Motor neuron (in vitro differentiated cells): ENCODE data around the gene RPRD1A. TPM values are rescaled to one million over a fixed set of nuclear protein-coding genes. Genes with fewer than 3 reads are reported as not detected.
"Not testable (repeated sequence)": the region's sequence is repeated elsewhere in the genome, so short reads cannot be mapped to it uniquely, and the experiment has no call there.

Source experiments
- ATAC-seq, 8 experiments: fragments of 200-7000 bp; cut with Tn5 transposase; replicated peaks in 6 of 8; 2 replicates each; pipeline ENCODE4 v1.8.0; 2021; ENCODE audit warnings: mild to moderate bottlenecking in 8 of 8, moderate library complexity in 8 of 8
- H3K27ac ChIP-seq, 2 donors: fragments of 250-450 bp; sonication (Bioruptor Pico); 2 replicates each; pipeline ENCODE4 v1.9.0; 2021; ENCODE audit warnings: antibody characterized with exemption in 2 of 2, mild to moderate bottlenecking in 2 of 2, moderate library complexity in 1 of 2
- H3K4me1 ChIP-seq, 2 donors: fragments of 250-450 bp; sonication (Bioruptor Pico); replicated peaks in 1 of 2; 2 replicates each; pipeline ENCODE4 v1.6.1; 2021; ENCODE audit warnings: antibody characterized with exemption in 2 of 2, mild to moderate bottlenecking in 2 of 2, moderate library complexity in 1 of 2
- H3K4me3 ChIP-seq, 5 donors: fragments of 250-450 bp; sonication (Bioruptor Pico); 2 replicates each; pipeline ENCODE4 v1.9.0; 2021; ENCODE audit warnings: antibody characterized with exemption in 5 of 5, mild to moderate bottlenecking in 5 of 5, moderate library complexity in 4 of 5
- WGBS, 10 experiments: fragments of 450-650 bp; shearing (Covaris generic); methylation state at CpG; one replicate each; pipeline ENCODE4 v1.0.0; 2022; 5-methylcytosine and 5-hydroxymethylcytosine counted together
- in situ Hi-C, 9 experiments: fragments of 400-800 bp; cut with MboI; loops; one replicate each; pipeline ENCODE4 v1.15.0; 2021; ENCODE audit warnings: low sequenced_read_pairs in 9 of 9, low pct_unique_long_range_greater_than_20kb in 2 of 9; ENCODE audit not compliant: unreplicated experiment in 9 of 9
- total RNA-seq, 8 experiments: library from RNA; unstranded; fragments of 300-600 nt; gene quantifications; 2 replicates each; pipeline versions ENCODE4 v1.2.3 to v1.2.4, GENCODE V29; 2022

The RPRD1A gene, protein sequence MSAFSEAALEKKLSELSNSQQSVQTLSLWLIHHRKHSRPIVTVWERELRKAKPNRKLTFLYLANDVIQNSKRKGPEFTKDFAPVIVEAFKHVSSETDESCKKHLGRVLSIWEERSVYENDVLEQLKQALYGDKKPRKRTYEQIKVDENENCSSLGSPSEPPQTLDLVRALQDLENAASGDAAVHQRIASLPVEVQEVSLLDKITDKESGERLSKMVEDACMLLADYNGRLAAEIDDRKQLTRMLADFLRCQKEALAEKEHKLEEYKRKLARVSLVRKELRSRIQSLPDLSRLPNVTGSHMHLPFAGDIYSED
- total RNA-seq: 10 to 100 TPM; 39.8 to 79.4 (median 66.1) TPM

DNA sequence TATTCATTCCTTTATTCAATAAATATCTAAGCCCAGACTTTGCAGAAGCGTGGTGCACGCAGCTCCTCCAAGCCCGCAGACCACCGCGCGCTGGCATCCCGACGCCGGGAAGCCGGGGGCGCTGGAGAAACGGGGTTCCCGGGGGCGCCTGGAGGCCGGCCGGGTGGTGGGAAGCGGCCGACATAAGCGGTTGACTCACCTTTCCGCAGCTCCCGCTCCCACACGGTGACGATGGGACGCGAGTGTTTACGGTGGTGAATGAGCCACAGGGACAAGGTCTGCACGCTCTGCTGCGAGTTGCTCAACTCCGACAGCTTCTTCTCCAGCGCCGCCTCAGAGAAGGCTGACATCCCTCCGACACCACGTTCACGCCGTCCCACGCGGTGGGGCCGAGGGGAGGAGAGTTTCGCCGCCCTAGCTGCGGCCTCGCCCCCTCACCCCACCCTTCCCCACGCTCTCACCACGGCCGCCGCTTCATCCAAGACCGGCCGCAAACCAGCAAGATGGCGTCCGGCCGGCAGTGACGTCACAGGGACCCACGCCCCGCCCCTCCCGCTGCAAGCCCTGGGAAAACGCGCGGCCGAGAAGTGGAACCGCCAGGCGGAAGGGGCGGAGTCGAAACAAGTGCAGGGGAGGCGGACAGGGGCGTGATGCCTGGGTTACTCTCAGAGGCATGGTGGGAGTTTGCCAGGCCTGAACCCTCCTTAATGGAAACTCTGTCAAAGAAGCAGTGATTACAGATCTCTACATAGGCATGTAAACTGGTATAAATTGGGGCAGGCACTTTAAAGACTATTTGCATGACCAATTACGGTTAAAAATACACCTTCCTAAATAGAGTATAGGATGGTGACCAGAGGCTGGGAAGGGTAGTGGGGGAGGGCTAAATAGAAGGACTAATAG lies at the start of gene RPRD1A:
Gene RPRD1A, minus strand, starts transcription at position 505 of the 903 bp plus-strand sequence. Its CDS starts 155 bp downstream, at position 350.
- H3K27ac ChIP-seq: peak within 1 kb of the TSS; percentile 86 to 89
- in situ Hi-C loops: no loop called here
- 0 to 40% (median 2%) methylated on average over 1 to 21 of the region's 66 CpGs; no CpG with 5 or more reads in 3 of the 10 experiments for WGBS, 10 experiments
- H3K4me3 ChIP-seq: peak within 1 kb of the TSS; percentile 64 to 91 (median 70)
- peaks cover 2 to 12% of the 10 kb centered on the region in 2 donors for H3K4me1 ChIP-seq
- peak; percentile 89 to 97 (median 96) for ATAC-seq

DNA sequence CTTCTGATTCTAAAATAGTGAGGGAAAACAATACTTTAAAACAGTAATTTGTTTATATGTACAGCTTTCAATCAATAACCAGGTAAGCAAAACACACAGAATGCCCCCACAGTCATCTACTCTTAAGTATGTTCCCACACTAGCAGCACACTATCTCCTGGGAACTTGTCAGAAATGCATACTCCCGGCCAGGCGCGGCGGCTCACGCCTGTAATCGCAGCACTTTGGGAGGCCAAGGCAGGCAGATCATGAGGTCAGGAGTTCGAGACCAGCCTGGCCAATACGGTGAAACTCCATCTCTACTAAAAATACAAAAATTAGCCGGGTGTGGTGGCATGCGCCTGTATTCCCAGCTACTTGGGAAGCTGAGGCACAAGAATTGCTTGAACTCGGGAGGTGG lies 49.4 kb upstream of the RPRD1A start:
- ATAC-seq, H3K27ac ChIP-seq, H3K4me3 ChIP-seq, in situ Hi-C loops, H3K4me1 ChIP-seq: not testable (repeated sequence)
- WGBS, 10 experiments: 80 to 95% (median 83%) methylated on average over 1 to 11 of the region's 11 CpGs; no CpG with 5 or more reads in 6 of the 10 experiments

DNA sequence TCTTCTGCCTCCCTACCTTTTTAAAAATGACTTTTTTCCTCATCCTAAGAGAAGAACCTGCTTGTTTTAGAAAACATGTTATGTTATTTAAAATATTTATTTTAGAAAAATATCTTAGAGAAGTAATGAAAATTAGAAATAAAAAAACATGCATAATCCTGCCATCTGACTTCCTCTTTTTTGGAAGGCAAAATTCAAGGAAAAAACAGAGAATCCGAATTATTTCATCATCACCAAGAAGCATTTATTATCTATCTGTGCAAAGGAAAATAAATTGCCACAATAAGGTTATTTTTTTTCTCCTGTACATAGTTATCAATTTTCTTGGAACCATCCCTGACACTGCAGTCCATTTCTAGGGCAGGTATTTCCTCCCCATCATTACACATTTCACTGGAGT lies 47.4 kb upstream of the RPRD1A start:
- no peak for ATAC-seq
- no peak overlapping the region for H3K4me3 ChIP-seq
- H3K27ac ChIP-seq: no peak overlapping the region
- in situ Hi-C loops: no loop called here
- H3K4me1 ChIP-seq: no peaks in the 10 kb centered on the region
- 0 to 100% (median 79%) methylated on average over 1 of the region's 1 CpG; no CpG with 5 or more reads in 2 of the 10 experiments for WGBS, 10 experiments

DNA sequence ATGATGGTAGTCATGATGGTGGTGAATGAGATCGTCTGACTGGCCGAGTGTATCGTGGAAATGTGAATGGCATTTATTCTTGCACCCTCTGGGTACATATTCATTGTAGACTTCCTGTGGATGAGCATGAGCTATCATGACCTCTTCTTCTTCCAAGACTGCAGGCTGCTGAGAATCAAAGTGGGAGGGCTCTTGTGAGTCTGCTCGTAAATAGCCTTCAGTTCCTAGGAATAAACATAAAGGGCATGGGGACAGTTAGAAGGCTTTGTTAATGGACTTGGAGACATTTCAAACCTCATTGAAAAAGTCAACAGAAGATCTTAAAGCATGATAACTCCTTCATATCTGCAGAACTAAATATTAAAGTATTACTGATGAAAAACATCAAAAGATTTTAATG lies 46.9 kb upstream of the RPRD1A start:
- 20 to 100% (median 96%) methylated on average over 1 to 4 of the region's 4 CpGs; no CpG with 5 or more reads in 3 of the 10 experiments for WGBS, 10 experiments
- H3K4me3 ChIP-seq: no peak overlapping the region
- no peak for ATAC-seq
- no peaks in the 10 kb centered on the region for H3K4me1 ChIP-seq
- in situ Hi-C loops: no loop called here
- no peak overlapping the region for H3K27ac ChIP-seq

DNA sequence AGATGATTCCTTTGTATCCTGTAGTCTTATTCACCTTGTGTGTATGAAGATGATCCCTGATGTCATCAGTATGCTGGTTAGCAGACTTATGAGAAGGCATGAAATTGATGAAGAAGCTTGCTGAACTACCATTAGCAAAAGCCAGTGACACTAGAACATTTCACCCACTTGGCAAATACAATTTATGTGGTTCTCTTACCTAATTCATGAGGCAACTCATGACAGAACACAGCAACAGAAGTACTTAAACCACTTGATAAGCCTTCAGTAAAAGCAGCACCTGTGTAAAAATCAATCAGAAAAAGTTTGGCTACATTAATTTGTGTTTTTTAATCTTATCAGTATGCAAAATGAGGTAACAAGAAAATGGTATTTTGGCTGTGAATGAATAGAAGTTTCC lies 44.9 kb upstream of the RPRD1A start:
- Histone ChIP-seq H3K27ac (no peak overlapping the region), H3K4me3 (no peak overlapping the region), H3K4me1 (no peaks in the 10 kb centered on the region)
- in situ Hi-C loops: no loop called here
- ATAC-seq: no peak

DNA sequence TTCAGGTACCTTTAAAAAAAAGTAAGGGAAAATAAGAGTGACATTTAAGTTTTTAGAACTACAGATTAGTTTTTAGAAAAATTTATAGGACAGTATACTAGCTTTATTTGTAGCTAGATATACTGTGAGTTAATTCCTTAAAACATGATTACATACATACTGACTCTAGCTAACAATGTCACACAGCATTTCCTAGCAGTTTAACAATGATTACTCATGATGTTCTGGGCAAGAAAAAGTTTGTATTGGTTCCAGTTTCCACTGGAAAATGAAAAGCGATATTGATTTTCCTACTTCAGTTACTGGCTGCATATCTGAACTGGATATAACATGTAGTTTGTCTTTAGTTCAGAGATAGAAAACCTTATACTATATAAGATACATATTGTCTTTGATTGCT lies 42.4 kb upstream of the RPRD1A start:
- Histone ChIP-seq H3K27ac (no peak overlapping the region), H3K4me3 (no peak overlapping the region), H3K4me1 (no peaks in the 10 kb centered on the region)
- ATAC-seq: no peak
- in situ Hi-C loops: no loop called here
- 62 to 100% (median 100%) methylated on average over 1 of the region's 1 CpG; no CpG with 5 or more reads in 2 of the 10 experiments for whole genome bisulfite sequencing, 10 experiments

- in situ Hi-C loops: no loop called here
- no peak for ATAC-seq
These were observed 41.2 kb upstream of the RPRD1A start for GRCh38 chr18:36108601-36109000.

GRCh38 chr18:36108196-36108595 lies 40.8 kb upstream of the RPRD1A start:
- 0 to 100% (median 50%) methylated on average over 1 to 2 of the region's 2 CpGs; no CpG with 5 or more reads in 1 of the 10 experiments for WGBS, 10 experiments
- Histone ChIP-seq H3K4me3 (no peak overlapping the region), H3K27ac (no peak overlapping the region), H3K4me1 (no peaks in the 10 kb centered on the region)
- in situ Hi-C loops: no loop called here
- no peak for ATAC-seq

More at GRCh38 chr18:36108601-36109000, 41.2 kb upstream of the RPRD1A start:
- no peak overlapping the region for H3K4me3 ChIP-seq
- 80 to 100% (median 92%) methylated on average over 1 to 5 of the region's 5 CpGs for WGBS, 10 experiments
- no peak overlapping the region for H3K27ac ChIP-seq
- no peaks in the 10 kb centered on the region for H3K4me1 ChIP-seq

GRCh38 chr18:36107477-36107876 lies 40.1 kb upstream of the RPRD1A start:
- no peak for ATAC-seq
- Histone ChIP-seq H3K4me3 (no peak overlapping the region), H3K4me1 (no peaks in the 10 kb centered on the region), H3K27ac (no peak overlapping the region)
- in situ Hi-C loops: no loop called here

DNA sequence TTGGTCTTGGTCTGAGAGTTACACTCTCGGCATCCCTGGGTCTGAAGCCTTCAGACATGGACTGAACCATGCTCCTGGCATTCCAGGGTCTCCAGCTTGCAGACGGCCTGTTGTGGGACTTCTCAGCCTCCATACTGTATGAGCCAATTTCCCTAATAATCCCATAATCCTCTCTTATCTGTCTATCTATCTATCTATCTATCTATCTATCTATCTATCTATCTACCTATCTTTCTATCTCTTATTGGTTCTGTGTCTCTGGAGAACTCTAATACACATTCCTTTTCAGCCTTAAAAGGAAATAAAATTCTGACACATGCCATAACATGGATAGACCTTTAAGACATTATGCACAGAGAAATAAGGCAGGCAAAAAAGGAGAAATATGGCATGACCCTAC lies 37.4 kb upstream of the RPRD1A start:
- Histone ChIP-seq H3K4me3 (no peak overlapping the region), H3K27ac (no peak overlapping the region), H3K4me1 (no peaks in the 10 kb centered on the region)
- in situ Hi-C loops: no loop called here
- WGBS, 10 experiments: 60 to 100% (median 83%) methylated on average over 1 to 2 of the region's 2 CpGs; no CpG with 5 or more reads in 4 of the 10 experiments
- ATAC-seq: no peak

GRCh38 chr18:36101943-36102342 lies 34.6 kb upstream of the RPRD1A start:
- Histone ChIP-seq H3K4me1 (no peaks in the 10 kb centered on the region), H3K4me3 (no peak overlapping the region), H3K27ac (no peak overlapping the region)
- 74 to 100% (median 92%) methylated on average over 1 to 5 of the region's 7 CpGs; no CpG with 5 or more reads in 4 of the 10 experiments for WGBS, 10 experiments
- in situ Hi-C loops: no loop called here
- ATAC-seq: no peak

GRCh38 chr18:36099311-36099710 lies 32.0 kb upstream of the RPRD1A start:
- Histone ChIP-seq H3K27ac (no peak overlapping the region), H3K4me1 (no peaks in the 10 kb centered on the region), H3K4me3 (no peak overlapping the region)
- ATAC-seq: peak in 2 of 8 experiments; percentile 36 to 47
- in situ Hi-C loops: loop anchor here in 2 of 9 experiments (10.0 to 25.0 kb wide), 2 partner anchors 185 to 188 kb away; partner anchors contain the start of gene FHOD3 (in 1 of the 2)

GRCh38 chr18:36096955-36097354 lies 29.6 kb upstream of the RPRD1A start:
- Histone ChIP-seq H3K4me3 (no peak overlapping the region), H3K4me1 (no peaks in the 10 kb centered on the region), H3K27ac (no peak overlapping the region)
- peak in 1 of 8 experiments; percentile 27 for ATAC-seq
- in situ Hi-C loops: loop anchor here in 2 of 9 experiments (10.0 to 25.0 kb wide), 2 partner anchors 188 to 190 kb away; partner anchors contain the start of gene FHOD3 (in 1 of the 2)
